RWPE2 (cell line): ENCODE results near the gene OPA3.
A peak's percentile ranks its signal among the peaks of the same experiment; 100 is the strongest.

Experiments
- ATAC-seq: fragments of 200-7000 bp; cut with Tn5 transposase; 3 replicates; pipeline ENCODE4 v1.9.1; 2021; ENCODE audit warnings: low read depth
- DNase-seq: peaks from one replicate; pipeline ENCODE4 v3.0.0-alpha.2; 2020; ENCODE audit warnings: low spot score
- H3K27ac ChIP-seq: fragments of 450-650 bp; 2 replicates; pipeline ENCODE4 v1.5.1; 2017; ENCODE audit warnings: mild to moderate bottlenecking; ENCODE audit not compliant: poor library complexity, severe bottlenecking
- H3K27me3 ChIP-seq: fragments of 250-450 bp; sonication (Bioruptor Pico); 2 replicates; pipeline ENCODE4 v1.5.1; 2021; ENCODE audit warnings: mild to moderate bottlenecking, moderate library complexity; ENCODE audit not compliant: insufficient read depth, poor library complexity, severe bottlenecking
- H3K36me3 ChIP-seq: fragments of 250-450 bp; sonication (Bioruptor Pico); 2 replicates; pipeline ENCODE4 v1.5.1; 2020; ENCODE audit warnings: low read depth, mild to moderate bottlenecking, moderate library complexity
- H3K4me1 ChIP-seq: fragments of 250-450 bp; sonication (Bioruptor Pico); 2 replicates; pipeline ENCODE4 v1.5.1; 2021; ENCODE audit warnings: mild to moderate bottlenecking, moderate library complexity; ENCODE audit not compliant: insufficient read depth, poor library complexity, severe bottlenecking
- H3K4me3 ChIP-seq: fragments of 250-450 bp; sonication (Bioruptor Pico); 2 replicates; pipeline ENCODE4 v1.5.1; 2021; ENCODE audit warnings: mild to moderate bottlenecking, moderate library complexity; ENCODE audit not compliant: severe bottlenecking
- H3K9me3 ChIP-seq: fragments of 250-450 bp; sonication (Bioruptor Pico); 2 replicates; pipeline ENCODE4 v1.5.1; 2021; ENCODE audit warnings: mild to moderate bottlenecking, moderate library complexity; ENCODE audit not compliant: severe bottlenecking
- TF ChIP-seq, protein P1 (sequence below): fragments of 450-650 bp; IDR thresholded peaks from one replicate; pipeline ENCODE4 v1.5.1; 2017; ENCODE audit warnings: mild to moderate bottlenecking, moderate library complexity; ENCODE audit not compliant: poor library complexity, severe bottlenecking

The OPA3 gene

DNA sequence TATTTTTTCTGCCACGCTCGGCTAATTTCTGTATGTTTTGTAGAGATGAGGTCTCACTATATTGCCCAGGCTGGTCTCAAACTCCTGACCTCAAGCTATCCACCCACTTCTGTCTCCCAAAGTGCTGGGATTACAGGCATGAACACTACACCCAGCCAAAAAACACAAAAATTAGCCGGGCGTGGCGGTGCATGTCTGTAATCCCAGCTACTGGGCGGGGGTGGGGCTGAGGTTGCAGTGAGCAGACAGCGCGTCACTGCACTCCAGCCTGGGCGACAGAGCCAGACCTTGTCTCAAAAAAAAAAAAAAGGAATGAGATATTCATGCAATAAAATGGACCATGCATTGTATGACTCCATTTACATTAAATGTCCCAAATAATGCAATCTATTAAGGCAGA lies 45.1 kb downstream of the OPA3 start:
- no peak for DNase-seq
- TF ChIP-seq, protein P1, sequence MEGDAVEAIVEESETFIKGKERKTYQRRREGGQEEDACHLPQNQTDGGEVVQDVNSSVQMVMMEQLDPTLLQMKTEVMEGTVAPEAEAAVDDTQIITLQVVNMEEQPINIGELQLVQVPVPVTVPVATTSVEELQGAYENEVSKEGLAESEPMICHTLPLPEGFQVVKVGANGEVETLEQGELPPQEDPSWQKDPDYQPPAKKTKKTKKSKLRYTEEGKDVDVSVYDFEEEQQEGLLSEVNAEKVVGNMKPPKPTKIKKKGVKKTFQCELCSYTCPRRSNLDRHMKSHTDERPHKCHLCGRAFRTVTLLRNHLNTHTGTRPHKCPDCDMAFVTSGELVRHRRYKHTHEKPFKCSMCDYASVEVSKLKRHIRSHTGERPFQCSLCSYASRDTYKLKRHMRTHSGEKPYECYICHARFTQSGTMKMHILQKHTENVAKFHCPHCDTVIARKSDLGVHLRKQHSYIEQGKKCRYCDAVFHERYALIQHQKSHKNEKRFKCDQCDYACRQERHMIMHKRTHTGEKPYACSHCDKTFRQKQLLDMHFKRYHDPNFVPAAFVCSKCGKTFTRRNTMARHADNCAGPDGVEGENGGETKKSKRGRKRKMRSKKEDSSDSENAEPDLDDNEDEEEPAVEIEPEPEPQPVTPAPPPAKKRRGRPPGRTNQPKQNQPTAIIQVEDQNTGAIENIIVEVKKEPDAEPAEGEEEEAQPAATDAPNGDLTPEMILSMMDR, result no peak
- no peak for ATAC-seq
- H3K27ac ChIP-seq, result no peak overlapping the region
- no peaks in the 10 kb centered on the region for H3K9me3 ChIP-seq
- peaks cover 7% of the 10 kb centered on the region for H3K4me1 ChIP-seq
- no peaks in the 10 kb centered on the region for H3K36me3 ChIP-seq
- H3K27me3 ChIP-seq, result no peaks in the 10 kb centered on the region
- H3K4me3 ChIP-seq, result no peak overlapping the region

DNA sequence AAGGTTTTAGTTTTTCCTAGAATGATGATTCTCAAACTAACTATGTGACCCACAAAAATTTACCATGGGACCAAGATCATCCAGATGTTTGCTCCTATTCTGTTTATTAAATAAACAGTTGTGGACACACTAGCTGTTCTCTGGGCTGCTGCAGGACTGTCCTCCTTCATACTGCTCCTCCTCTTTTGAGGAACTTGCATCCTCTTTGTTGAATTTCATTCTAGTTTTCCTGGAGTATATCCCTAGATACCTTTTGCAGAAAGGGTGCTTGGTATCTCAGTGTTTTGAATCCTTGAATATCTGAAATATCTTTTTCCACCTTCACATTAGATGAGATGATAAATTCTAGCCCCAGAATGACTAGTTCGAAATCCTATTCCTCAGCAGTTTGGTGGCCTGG lies 53.3 kb downstream of the OPA3 start:
- TF ChIP-seq, protein P1, result no peak
- no peak overlapping the region for H3K4me3 ChIP-seq

DNA sequence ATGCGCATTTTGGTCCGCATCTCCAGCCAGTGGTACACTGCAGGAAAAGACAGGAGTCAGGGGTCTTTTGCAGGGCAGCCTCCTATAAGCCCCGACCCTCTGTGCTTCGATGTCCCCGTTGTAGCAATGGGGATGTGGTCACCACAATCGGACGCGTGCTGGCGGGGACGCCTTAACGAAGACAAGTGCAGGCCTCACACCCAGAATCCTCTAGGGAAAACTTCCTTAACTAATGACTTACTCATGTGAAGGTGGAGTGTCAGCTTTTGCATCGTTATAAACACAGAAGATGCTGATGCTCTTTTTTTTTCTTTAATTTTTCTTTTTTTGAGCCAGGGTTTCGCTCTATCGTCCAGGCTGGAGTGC lies 55.2 kb downstream of the OPA3 start:
- DNase-seq (no peak), ATAC-seq (no peak)
- Histone ChIP-seq H3K27ac (peak overlapping the region; percentile 85), H3K4me1 (peaks cover 4% of the 10 kb centered on the region), H3K4me3 (peak overlapping the region; percentile 34), H3K9me3 (no peaks in the 10 kb centered on the region), H3K36me3 (peaks cover 23% of the 10 kb centered on the region), H3K27me3 (no peaks in the 10 kb centered on the region)
- TF ChIP-seq, protein P1, result peak; percentile 8

More for the DNA sequence above, 53.3 kb downstream of the OPA3 start:
- Histone ChIP-seq H3K4me1 (peaks cover 4% of the 10 kb centered on the region), H3K36me3 (peaks cover 6% of the 10 kb centered on the region), H3K27me3 (no peaks in the 10 kb centered on the region), H3K9me3 (no peaks in the 10 kb centered on the region), H3K27ac (no peak overlapping the region)
- ATAC-seq, result no peak
- no peak for DNase-seq

DNA sequence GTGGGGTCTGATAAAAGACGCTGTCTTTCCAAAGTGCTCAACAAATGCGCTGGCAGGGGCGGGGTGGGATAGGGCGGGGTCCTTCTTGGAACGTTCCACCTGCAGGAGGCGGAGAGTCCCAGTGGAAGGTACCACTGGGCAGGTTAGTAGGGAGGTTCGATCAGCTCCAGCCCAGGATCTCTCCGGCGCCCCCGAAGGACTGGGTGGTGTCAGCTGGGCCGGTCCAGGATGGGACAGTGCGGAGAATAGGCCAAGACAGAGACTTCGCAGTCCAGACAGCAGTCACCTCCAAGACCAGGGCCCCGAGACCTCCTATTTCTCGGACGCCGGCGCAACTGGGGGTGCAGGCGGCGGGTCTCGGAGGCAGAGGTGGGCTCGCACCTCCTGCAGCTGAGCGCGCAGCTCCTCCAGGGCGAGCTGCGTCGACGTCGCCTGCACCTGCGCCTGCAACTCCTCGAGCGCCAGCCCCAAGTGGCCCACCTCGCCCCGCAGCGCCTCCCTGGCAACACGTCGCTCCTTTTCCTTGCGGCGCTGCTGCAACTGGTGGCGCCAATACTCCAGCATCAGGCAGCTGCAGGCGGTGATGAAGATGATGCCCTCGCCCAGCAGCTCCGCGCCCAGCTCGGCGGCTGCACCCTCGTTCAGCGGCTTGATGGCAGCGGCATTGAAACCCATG lies 55.7 kb downstream of the OPA3 start:
- DNase-seq (peak; percentile 88), ATAC-seq (peak; percentile 69)
- TF ChIP-seq, protein P1, result peak; percentile 51
- Histone ChIP-seq H3K9me3 (no peaks in the 10 kb centered on the region), H3K4me3 (peak overlapping the region; percentile 34), H3K36me3 (peaks cover 29% of the 10 kb centered on the region), H3K27ac (peak overlapping the region; percentile 85), H3K27me3 (no peaks in the 10 kb centered on the region), H3K4me1 (peaks cover 4% of the 10 kb centered on the region)

DNA sequence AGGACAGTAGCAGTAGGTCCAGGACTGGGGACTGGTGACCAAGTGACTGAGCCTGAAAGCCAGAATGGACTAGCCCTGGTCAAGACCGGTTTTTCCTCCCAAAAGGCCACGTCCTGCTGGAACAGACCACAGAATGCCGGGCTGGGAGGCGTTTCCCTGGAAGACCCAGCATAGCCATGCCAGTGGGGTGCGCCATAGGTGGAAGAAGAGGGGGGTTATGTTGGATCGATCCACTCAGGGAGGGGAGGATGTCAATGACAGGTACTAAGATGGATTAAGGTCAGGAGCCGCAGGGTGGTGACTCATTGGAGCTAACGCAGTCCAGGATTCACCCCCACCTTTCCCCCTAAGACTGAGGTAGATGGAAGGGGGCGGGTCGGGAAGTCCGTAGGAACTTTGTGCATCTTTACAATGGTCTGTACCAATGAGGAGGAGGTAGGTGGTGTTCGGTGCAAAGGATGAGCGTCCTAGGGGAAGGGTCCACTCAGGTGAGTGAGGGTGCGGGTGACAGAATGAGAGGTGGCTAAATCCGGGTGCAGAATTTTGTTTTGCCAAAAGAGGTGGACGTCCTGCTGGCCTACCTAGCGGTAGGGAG lies 56.4 kb downstream of the OPA3 start:
- DNase-seq, result peak; percentile 95
- Histone ChIP-seq H3K4me1 (peaks cover 4% of the 10 kb centered on the region), H3K9me3 (no peaks in the 10 kb centered on the region), H3K27me3 (no peaks in the 10 kb centered on the region), H3K36me3 (peaks cover 35% of the 10 kb centered on the region), H3K27ac (peak overlapping the region; percentile 85), H3K4me3 (peak overlapping the region; percentile 34)
- peak; percentile 67 for ATAC-seq
- TF ChIP-seq, protein P1, result no peak
